PFSK-1 (cell line): ENCODE measurements around the gene PTPN11.

Source experiments
- POLR2AphosphoS5 ChIP-seq: IDR thresholded peaks from 2 replicates; pipeline ENCODE4 v1.6.1; 2012; ENCODE audit warnings: low read depth, mild to moderate bottlenecking, control low read depth, low read length, moderate library complexity
- TF ChIP-seq, protein P1 (sequence below), 2 experiments: IDR thresholded peaks; 2 replicates each; pipeline versions ENCODE4 v1.6.1 to v1.8.0; 2011 to 2012; ENCODE audit warnings: low read depth in 2 of 2, low read length in 2 of 2, control low read depth in 1 of 2, inconsistent platforms in 1 of 2, mild to moderate bottlenecking in 1 of 2, moderate library complexity in 1 of 2; ENCODE audit not compliant: insufficient read depth in 1 of 2

DNA sequence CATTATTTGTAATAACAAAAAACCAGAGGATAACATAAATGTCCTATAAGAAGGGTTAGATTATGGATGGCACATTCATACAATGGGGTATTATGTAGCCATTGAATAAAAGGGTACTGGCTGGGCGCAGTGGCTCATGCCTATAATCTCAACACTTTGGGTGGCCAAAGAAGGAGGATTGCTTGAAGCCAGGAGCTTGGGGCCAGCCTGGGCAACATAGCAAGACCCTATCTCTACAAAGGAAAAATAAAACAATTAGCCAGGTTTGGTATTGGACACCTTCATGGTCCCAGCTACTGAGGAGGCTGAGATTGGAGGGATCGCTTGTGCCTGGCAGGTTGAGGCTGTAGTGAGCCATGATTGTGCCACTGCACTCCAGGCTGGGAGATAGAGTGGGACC lies 14.8 kb downstream of the PTPN11 start:
- TF ChIP-seq POLR2AphosphoS5, result no peak
- TF ChIP-seq, protein P1, sequence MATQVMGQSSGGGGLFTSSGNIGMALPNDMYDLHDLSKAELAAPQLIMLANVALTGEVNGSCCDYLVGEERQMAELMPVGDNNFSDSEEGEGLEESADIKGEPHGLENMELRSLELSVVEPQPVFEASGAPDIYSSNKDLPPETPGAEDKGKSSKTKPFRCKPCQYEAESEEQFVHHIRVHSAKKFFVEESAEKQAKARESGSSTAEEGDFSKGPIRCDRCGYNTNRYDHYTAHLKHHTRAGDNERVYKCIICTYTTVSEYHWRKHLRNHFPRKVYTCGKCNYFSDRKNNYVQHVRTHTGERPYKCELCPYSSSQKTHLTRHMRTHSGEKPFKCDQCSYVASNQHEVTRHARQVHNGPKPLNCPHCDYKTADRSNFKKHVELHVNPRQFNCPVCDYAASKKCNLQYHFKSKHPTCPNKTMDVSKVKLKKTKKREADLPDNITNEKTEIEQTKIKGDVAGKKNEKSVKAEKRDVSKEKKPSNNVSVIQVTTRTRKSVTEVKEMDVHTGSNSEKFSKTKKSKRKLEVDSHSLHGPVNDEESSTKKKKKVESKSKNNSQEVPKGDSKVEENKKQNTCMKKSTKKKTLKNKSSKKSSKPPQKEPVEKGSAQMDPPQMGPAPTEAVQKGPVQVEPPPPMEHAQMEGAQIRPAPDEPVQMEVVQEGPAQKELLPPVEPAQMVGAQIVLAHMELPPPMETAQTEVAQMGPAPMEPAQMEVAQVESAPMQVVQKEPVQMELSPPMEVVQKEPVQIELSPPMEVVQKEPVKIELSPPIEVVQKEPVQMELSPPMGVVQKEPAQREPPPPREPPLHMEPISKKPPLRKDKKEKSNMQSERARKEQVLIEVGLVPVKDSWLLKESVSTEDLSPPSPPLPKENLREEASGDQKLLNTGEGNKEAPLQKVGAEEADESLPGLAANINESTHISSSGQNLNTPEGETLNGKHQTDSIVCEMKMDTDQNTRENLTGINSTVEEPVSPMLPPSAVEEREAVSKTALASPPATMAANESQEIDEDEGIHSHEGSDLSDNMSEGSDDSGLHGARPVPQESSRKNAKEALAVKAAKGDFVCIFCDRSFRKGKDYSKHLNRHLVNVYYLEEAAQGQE (IDR thresholded peaks at IDR 0.05; ENCODE audit: insufficient read depth in 1 of 2, low read depth in 2 of 2, low read length in 2 of 2), result no peak
